ENCODE measurements around the gene CTBP2. TPM values are rescaled to one million over a fixed set of nuclear protein-coding genes. Genes with fewer than 3 reads are reported as not detected.
A peak's percentile ranks its signal among the peaks of the same experiment; 100 is the strongest.

The CTBP2 gene
- total and polyA plus RNA-seq, 8 donors = 71.2 to 90.0 (median 84.1) TPM

DNA sequence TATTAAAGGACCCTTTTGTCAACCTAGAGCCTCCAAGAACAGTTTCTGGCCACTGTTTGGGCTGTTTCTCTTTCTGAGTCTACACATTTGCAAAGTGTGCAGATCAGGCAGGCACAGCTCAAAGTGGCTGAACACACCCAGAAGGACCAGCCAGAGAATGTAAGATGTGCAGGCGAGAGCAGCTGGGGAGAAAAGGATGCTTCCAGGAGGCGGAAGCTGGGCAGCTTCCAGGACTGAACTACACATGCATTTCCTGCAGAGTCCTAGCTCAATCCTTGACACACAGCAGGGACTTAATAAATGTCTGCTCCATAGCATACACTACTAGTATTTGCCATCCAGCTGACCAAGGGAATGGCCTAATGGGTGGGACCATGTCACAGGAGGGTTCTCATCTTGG, 70.9 kb downstream of the CTBP2 start:
- H3K4me3 ChIP-seq = no peak overlapping the region
- DNase-seq = peak in 1 of 4 donors; percentile 17
- H3K9me3 ChIP-seq = no peaks in the 10 kb centered on the region
- TF ChIP-seq, protein P1, sequence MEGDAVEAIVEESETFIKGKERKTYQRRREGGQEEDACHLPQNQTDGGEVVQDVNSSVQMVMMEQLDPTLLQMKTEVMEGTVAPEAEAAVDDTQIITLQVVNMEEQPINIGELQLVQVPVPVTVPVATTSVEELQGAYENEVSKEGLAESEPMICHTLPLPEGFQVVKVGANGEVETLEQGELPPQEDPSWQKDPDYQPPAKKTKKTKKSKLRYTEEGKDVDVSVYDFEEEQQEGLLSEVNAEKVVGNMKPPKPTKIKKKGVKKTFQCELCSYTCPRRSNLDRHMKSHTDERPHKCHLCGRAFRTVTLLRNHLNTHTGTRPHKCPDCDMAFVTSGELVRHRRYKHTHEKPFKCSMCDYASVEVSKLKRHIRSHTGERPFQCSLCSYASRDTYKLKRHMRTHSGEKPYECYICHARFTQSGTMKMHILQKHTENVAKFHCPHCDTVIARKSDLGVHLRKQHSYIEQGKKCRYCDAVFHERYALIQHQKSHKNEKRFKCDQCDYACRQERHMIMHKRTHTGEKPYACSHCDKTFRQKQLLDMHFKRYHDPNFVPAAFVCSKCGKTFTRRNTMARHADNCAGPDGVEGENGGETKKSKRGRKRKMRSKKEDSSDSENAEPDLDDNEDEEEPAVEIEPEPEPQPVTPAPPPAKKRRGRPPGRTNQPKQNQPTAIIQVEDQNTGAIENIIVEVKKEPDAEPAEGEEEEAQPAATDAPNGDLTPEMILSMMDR (IDR thresholded peaks at IDR 0.05) = no peak
- no peak for ATAC-seq
- no peak overlapping the region for H3K27ac ChIP-seq
- no peaks in the 10 kb centered on the region for H3K27me3 ChIP-seq
- intact Hi-C loops (cut with DNase I) = no loop called here
- H3K4me1 ChIP-seq = peaks cover 16 to 35% of the 10 kb centered on the region in 2 donors
- peaks cover 0 to 21% of the 10 kb centered on the region in 2 donors for H3K36me3 ChIP-seq

DNA sequence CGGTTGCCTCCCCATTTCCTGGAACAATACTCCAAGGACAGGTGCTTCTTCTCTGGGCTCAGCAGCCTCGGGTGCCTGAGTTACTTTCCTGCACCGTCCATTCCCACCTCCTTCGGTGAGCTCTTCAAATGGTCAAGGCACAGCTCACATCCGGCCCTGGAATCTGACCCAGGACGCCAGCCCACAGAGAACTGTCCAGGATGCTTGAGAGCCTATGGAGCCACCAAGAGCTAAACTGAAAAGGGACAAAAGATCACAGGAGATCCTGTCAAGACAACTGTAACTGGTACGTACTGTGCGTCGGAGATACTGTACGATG, 72.5 kb downstream of the CTBP2 start:
- ATAC-seq (no peak), DNase-seq (peak in 1 of 4 donors; percentile 3)
- no peak overlapping the region for H3K4me3 ChIP-seq
- intact Hi-C loops (cut with DNase I) = no loop called here
- no peak overlapping the region for H3K27ac ChIP-seq
- no peaks in the 10 kb centered on the region for H3K9me3 ChIP-seq
- H3K36me3 ChIP-seq = peaks cover 0 to 21% of the 10 kb centered on the region in 2 donors
- no peaks in the 10 kb centered on the region for H3K27me3 ChIP-seq
- peaks cover 5 to 34% of the 10 kb centered on the region in 2 donors for H3K4me1 ChIP-seq
- TF ChIP-seq, protein P1 (IDR thresholded peaks at IDR 0.05) = no peak

DNA sequence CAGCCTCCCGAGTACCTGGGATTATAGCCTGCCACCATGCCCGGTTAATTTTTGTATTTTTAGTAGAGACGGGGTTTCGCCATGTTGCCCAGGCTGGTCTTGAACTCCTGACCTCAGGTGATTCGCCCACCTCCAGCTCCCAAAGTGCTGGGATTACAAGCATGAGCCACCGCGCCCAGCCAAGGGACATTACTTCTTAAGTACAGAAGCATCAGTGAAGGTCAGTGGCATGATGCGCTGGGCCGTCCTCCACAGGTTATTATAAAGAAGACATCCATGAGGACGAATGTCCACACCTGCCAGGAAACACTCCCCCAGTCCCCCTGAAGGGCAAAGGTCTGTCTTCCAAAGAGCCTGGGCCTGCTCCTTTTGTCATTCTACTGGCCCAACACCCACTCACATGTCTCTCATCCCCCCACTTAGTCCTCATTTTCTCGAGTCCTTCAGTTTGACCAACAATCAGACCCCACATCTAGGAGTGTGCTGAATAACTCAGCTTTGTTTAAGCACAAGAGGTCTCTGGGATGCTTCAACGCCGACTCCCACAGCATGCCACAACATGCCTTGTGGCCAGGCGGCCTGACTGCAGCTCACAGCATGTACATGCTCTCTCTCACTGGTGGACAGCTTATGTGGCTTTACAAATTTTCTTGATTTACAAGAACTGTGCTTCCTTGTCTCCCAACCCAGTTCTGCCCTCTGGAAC, 73.0 kb downstream of the CTBP2 start:
- no peaks in the 10 kb centered on the region for H3K9me3 ChIP-seq
- H3K27me3 ChIP-seq = no peaks in the 10 kb centered on the region
- H3K27ac ChIP-seq = no peak overlapping the region
- DNase-seq (peak in 1 of 4 donors; percentile 29), ATAC-seq (no peak)
- H3K36me3 ChIP-seq = peaks cover 0 to 21% of the 10 kb centered on the region in 2 donors
- TF ChIP-seq, protein P1 (IDR thresholded peaks at IDR 0.05) = no peak
- intact Hi-C loops (cut with DNase I) = no loop called here
- no peak overlapping the region for H3K4me3 ChIP-seq
- peaks cover 5 to 34% of the 10 kb centered on the region in 2 donors for H3K4me1 ChIP-seq

DNA sequence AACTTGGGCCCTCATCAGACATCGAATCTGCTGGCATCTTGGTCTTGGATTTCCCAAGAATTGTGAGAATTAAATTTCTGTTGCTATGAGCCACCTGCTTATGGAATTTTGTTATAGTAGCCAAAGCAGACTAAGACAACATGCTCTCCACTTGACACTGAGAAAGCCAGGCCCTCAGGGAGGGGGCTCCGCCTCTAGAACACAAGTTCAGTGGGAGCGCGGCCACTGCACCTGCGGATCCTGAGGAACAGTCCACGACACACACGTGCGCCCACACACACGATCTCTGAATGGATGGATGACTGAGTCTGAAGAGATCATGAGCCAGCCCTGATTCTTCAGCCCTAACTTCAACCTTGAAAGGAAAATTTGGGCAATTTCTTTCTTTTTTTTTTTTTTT, 73.7 kb downstream of the CTBP2 start:
- TF ChIP-seq, protein P1 (IDR thresholded peaks at IDR 0.05) = no peak
- peaks cover 0 to 25% of the 10 kb centered on the region in 2 donors for H3K36me3 ChIP-seq
- ATAC-seq (no peak), DNase-seq (peak in 1 of 4 donors; percentile 9)
- H3K4me3 ChIP-seq = no peak overlapping the region
- H3K27ac ChIP-seq = no peak overlapping the region
- H3K27me3 ChIP-seq = no peaks in the 10 kb centered on the region
- H3K9me3 ChIP-seq = no peaks in the 10 kb centered on the region
- H3K4me1 ChIP-seq = peaks cover 5 to 33% of the 10 kb centered on the region in 2 donors
- intact Hi-C loops (cut with DNase I) = no loop called here

DNA sequence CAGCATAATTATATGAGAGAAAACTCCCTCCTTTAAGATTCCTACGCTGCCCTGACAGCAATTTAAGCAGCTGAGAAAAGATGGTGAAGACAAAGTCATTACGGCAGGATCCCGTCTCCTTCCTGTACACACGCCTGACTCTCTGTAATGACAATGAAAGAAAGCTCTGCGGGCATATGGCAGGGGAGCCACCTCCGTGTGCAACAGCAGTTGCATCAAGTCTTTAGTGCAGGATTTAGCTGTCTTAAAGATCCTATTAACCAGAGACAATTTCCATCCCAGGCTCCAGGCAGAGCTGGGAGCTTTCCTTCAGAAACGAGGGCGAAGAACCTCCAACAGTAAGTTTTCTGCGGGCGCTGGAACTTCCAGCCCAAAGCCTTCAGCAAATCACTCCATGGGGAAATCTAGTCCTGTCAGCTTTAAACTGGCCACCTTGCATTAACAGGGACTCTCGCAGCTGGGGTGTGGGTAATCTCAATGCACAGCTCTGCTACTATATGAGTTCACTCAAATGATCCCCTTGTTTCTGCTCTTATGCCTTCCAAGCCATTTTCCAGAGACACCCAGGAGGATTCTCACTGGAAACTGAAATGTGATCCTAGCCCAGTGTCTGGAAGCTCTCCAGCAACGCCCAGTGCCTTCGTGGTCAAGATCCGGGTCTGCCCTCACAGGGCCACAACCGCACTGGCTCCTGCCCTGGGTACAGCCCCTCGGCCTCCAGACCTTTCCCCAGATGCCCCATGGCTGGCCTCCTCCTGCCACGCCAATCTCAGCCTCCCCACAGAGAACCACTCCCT, 74.9 kb downstream of the CTBP2 start:
- no peak for ATAC-seq
- Histone ChIP-seq H3K27ac (peak overlapping the region in 1 of 2 donors; percentile 74), H3K4me1 (peaks cover 5 to 33% of the 10 kb centered on the region in 2 donors), H3K27me3 (no peaks in the 10 kb centered on the region), H3K9me3 (no peaks in the 10 kb centered on the region), H3K36me3 (peaks cover 0 to 26% of the 10 kb centered on the region in 2 donors), H3K4me3 (no peak overlapping the region)
- DNase-seq = peak in 1 of 4 donors; percentile 7
- TF ChIP-seq, protein P1 (IDR thresholded peaks at IDR 0.05) = no peak
- intact Hi-C loops (cut with DNase I) = no loop called here

All from left lung (tissue), 10 donors.